Measurements from ENCODE around the gene ZMYM5. TPM values are rescaled to one million over a fixed set of nuclear protein-coding genes. Genes with fewer than 3 reads are reported as not detected.

ZMYM5 gene
- total and polyA plus RNA-seq, 2 of the 8 experiments (the other 6 are each of a cell fraction or from before 2014, with no cell fraction given), result 4.9 to 7.9 TPM

DNA sequence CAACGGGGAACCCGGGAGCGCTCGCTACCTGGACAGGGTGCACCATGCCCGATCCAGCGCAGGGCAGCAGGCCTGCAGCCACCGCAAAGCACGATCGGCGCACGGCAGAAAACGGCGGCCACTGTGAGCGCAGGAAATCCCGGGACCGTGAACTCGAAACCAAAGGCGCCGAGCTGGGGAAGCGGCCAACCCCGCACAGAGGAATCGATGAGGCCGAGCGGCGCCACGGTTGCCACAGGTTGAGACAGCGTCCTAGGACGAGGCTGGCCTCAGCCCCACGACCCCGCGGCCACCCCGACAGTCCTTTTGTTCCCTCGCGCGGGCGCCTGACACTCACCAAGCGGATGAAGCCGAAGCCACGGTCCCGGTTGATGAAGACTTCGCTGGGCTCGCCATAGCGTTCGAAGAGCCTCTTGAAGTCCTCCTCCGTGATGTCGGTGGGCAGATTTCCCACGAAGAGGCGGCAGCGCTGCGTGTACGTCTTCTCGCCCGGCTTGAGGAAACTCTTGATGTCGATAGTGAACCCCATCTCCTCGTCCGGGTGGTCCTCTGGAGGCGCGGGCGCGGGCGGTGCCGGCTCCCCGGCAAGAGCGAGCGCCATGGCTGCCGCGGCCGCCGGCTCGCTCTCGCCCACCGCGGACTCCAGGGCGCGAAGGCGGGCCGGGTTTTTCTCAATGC is 81.3 kb downstream of the ZMYM5 start (continued):
- TF ChIP-seq KDM4A (IDR thresholded peaks at IDR 0.05; ENCODE audit: low read depth, low read length, severe bottlenecking) (peak; percentile 56), ASH2L (IDR thresholded peaks at IDR 0.05; ENCODE audit: low read length) (peak; percentile 84), KDM5A (IDR thresholded peaks at IDR 0.05; ENCODE audit: low read length) (no peak), POLR2AphosphoS5 (IDR thresholded peaks at IDR 0.05; ENCODE audit: low read depth, low read length) (0 out of 2 replicates have a peak, but pooled peaks have one; percentile 42), GTF2F1 (IDR thresholded peaks at IDR 0.05; ENCODE audit: borderline replicate concordance, low read depth, low read length) (no peak), SP2 (IDR thresholded peaks at IDR 0.05; ENCODE audit: low read length) (no peak), TCF12 (IDR thresholded peaks at IDR 0.05; ENCODE audit: low read depth, low read length) (no peak), BACH1 (IDR thresholded peaks at IDR 0.05; ENCODE audit: low read length) (no peak), EGR1 (IDR thresholded peaks at IDR 0.05; ENCODE audit: borderline replicate concordance, low read depth, low read length) (no peak), SRF (IDR thresholded peaks at IDR 0.05; ENCODE audit: low read depth, low read length) (no peak)

Data from H1 (cell line).